ENCODE measurements around the gene SIDT2.

The SIDT2 gene

DNA sequence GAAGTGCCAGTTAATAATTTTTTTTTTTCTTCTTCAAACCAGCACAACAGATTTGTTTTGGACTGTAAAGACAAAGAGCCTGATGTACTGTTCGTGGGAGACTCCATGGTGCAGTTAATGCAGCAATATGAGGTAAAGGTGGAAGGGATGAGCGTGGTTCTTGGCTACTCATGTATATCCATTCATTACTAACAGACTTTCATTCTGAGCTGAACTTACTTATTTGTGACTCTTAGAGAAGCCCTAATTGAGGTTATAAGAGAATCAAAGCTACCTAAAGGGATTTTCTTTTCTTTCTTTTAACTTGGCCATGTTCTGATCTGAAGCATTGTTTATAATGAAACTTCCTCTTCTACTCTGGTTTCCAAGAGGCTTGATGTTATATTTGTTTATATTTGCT, 18.7 kb upstream of the SIDT2 start:
- Histone ChIP-seq H3K36me3 (ENCODE audit: insufficient read depth, insufficient read length, low read length) (peaks cover 70% of the 10 kb centered on the region), H3K4me3 (ENCODE audit: insufficient read length, low read depth) (no peak overlapping the region), H3K9me3 (ENCODE audit: insufficient read depth, low read length) (no peaks in the 10 kb centered on the region), H3K9ac (ENCODE audit: insufficient read length, low read depth) (no peak overlapping the region), H3K27me3 (ENCODE audit: insufficient read depth, insufficient read length) (no peaks in the 10 kb centered on the region), H3K4me1 (ENCODE audit: insufficient read depth, insufficient read length) (no peaks in the 10 kb centered on the region)
- TF ChIP-seq SUZ12 (IDR thresholded peaks at IDR 0.05; ENCODE audit: extremely low read depth, insufficient read depth, insufficient read length) (no peak), ZNF274 (IDR thresholded peaks at IDR 0.05; ENCODE audit: low read depth, low read length) (no peak)
- DNase-seq (ENCODE audit: low read depth, low spot score), result no peak

DNA sequence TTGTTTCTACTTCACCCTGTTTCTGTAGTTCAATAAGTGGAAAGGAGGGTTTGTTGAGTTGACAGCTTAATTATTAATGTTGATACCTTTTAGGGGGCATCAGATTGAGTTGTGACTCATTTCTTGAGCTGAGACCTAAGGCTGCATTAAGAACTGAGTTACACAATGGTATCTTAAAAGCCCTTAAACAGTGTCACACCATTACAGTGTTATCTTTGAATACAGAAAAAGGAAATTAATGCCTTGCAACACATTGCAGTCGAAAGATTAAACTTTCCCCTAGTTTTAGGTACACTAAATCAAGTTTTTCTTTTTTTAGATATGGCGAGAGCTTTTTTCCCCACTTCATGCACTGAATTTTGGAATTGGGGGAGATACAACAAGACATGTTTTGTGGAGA, 17.7 kb upstream of the SIDT2 start:
- TF ChIP-seq ZNF274 (IDR thresholded peaks at IDR 0.05; ENCODE audit: low read depth, low read length), result no peak
- TF ChIP-seq SUZ12 (IDR thresholded peaks at IDR 0.05; ENCODE audit: extremely low read depth, insufficient read depth, insufficient read length), result no peak
- no peak for TF ChIP-seq YY1 (IDR thresholded peaks at IDR 0.05; ENCODE audit: insufficient read depth, insufficient read length)
- DNase-seq (ENCODE audit: low read depth, low spot score), result no peak
- Histone ChIP-seq H3K9ac (ENCODE audit: insufficient read length, low read depth) (no peak overlapping the region), H3K4me1 (ENCODE audit: insufficient read depth, insufficient read length) (no peaks in the 10 kb centered on the region), H3K4me3 (ENCODE audit: insufficient read length, low read depth) (no peak overlapping the region), H3K27me3 (ENCODE audit: insufficient read depth, insufficient read length) (no peaks in the 10 kb centered on the region), H3K36me3 (ENCODE audit: insufficient read depth, insufficient read length, low read length) (peaks cover 67% of the 10 kb centered on the region), H3K9me3 (ENCODE audit: insufficient read depth, low read length) (no peaks in the 10 kb centered on the region)

DNA sequence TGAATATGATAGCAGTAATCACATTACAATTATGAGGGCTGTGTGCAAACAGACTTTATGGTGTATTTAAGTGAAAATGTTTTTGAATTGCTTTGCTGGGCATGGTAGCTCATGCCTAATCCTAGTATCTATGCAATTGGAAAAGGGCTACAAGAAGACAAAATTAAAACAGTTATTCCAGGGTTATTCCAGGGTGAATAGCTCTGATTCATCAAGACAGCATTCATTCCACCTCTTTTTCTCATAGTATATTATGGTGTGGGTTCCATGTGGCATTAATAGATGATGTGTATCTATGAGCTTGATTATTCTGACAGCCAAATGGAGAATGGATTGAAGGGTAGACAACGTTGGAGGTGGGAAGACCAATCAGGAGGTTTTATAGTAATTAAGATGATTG, 12.1 kb upstream of the SIDT2 start:
- Histone ChIP-seq H3K9me3 (ENCODE audit: insufficient read depth, low read length) (no peaks in the 10 kb centered on the region), H3K4me1 (ENCODE audit: insufficient read depth, insufficient read length) (peaks cover 2% of the 10 kb centered on the region), H3K36me3 (ENCODE audit: insufficient read depth, insufficient read length, low read length) (peaks cover 58% of the 10 kb centered on the region), H3K4me3 (ENCODE audit: insufficient read length, low read depth) (no peak overlapping the region), H3K27me3 (ENCODE audit: insufficient read depth, insufficient read length) (no peaks in the 10 kb centered on the region), H3K9ac (ENCODE audit: insufficient read length, low read depth) (no peak overlapping the region)
- no peak for DNase-seq (ENCODE audit: low read depth, low spot score)
- TF ChIP-seq SUZ12 (IDR thresholded peaks at IDR 0.05; ENCODE audit: extremely low read depth, insufficient read depth, insufficient read length), result no peak
- no peak for TF ChIP-seq ZNF274 (IDR thresholded peaks at IDR 0.05; ENCODE audit: low read depth, low read length)
- no peak for TF ChIP-seq YY1 (IDR thresholded peaks at IDR 0.05; ENCODE audit: insufficient read depth, insufficient read length)

DNA sequence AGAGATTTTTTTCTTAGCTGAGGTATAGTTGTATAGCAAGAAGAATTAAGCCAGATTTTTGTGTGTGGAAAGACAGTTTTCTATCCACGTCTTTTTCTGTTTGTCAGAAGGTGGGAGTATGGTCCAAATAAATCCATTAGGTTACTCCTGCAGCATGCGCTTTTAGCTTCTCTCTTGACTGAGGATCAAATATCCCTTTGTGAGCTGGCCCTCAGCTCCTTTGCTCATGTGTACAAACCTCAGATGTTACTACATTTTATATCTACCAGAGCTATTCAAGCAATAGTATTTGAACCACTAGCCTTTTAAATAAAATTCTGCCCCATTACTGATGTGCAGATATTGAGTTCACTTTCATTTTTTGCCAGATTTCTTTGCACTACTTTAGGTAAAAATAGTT, 8.8 kb upstream of the SIDT2 start:
- DNase-seq (ENCODE audit: low read depth, low spot score), result no peak
- no peaks in the 10 kb centered on the region for H3K27me3 ChIP-seq (ENCODE audit: insufficient read depth, insufficient read length)
- TF ChIP-seq ZNF274 (IDR thresholded peaks at IDR 0.05; ENCODE audit: low read depth, low read length) (no peak), YY1 (IDR thresholded peaks at IDR 0.05; ENCODE audit: insufficient read depth, insufficient read length) (no peak), SUZ12 (IDR thresholded peaks at IDR 0.05; ENCODE audit: extremely low read depth, insufficient read depth, insufficient read length) (no peak)
- peaks cover 3% of the 10 kb centered on the region for H3K4me1 ChIP-seq (ENCODE audit: insufficient read depth, insufficient read length)
- no peak overlapping the region for H3K9ac ChIP-seq (ENCODE audit: insufficient read length, low read depth)
- no peak overlapping the region for H3K4me3 ChIP-seq (ENCODE audit: insufficient read length, low read depth)
- peaks cover 35% of the 10 kb centered on the region for H3K36me3 ChIP-seq (ENCODE audit: insufficient read depth, insufficient read length, low read length)
- H3K9me3 ChIP-seq (ENCODE audit: insufficient read depth, low read length), result no peaks in the 10 kb centered on the region

DNA sequence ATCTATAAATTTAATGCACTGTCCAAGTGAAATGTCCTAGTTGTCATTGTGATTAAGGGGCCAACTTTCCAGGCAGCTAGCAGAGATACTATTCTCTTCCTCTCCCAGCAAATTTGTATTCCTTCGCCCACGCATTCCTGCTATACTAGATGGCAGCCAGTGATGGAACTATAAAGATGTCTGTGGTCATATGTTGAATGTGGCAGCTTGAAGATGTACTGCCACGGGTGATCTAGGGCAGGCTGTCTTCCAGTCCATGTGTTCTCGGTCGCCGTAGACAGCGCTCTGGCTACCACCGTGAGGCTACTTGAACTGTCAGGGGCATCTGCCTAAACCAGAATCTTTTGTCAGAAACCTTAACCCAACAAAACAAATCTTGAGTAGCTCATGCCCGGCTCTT, 8.3 kb upstream of the SIDT2 start:
- Histone ChIP-seq H3K9me3 (ENCODE audit: insufficient read depth, low read length) (no peaks in the 10 kb centered on the region), H3K9ac (ENCODE audit: insufficient read length, low read depth) (no peak overlapping the region), H3K36me3 (ENCODE audit: insufficient read depth, insufficient read length, low read length) (peaks cover 33% of the 10 kb centered on the region), H3K27me3 (ENCODE audit: insufficient read depth, insufficient read length) (no peaks in the 10 kb centered on the region), H3K4me3 (ENCODE audit: insufficient read length, low read depth) (no peak overlapping the region), H3K4me1 (ENCODE audit: insufficient read depth, insufficient read length) (peaks cover 3% of the 10 kb centered on the region)
- no peak for TF ChIP-seq YY1 (IDR thresholded peaks at IDR 0.05; ENCODE audit: insufficient read depth, insufficient read length)
- TF ChIP-seq ZNF274 (IDR thresholded peaks at IDR 0.05; ENCODE audit: low read depth, low read length), result no peak
- TF ChIP-seq SUZ12 (IDR thresholded peaks at IDR 0.05; ENCODE audit: extremely low read depth, insufficient read depth, insufficient read length), result no peak
- DNase-seq (ENCODE audit: low read depth, low spot score), result no peak

DNA sequence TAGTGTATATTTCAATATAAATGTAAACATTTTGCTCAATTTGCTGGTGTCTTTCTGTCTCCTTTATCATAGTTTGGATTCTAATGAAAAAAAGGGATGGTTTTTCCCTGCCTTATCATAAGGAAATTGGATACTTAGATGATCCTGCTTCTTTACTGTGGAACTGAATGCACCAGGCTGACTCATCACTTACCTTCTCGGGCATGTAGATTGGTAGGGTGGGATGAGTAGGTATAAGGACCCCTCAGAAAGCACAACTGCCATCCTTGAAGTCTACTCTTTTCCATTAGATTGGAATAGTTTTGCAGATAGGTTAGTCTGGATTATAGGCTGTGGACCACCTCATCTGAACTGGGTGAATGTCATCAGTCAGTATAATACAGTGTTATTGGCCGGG, 7.5 kb upstream of the SIDT2 start:
- no peak for DNase-seq (ENCODE audit: low read depth, low spot score)
- H3K9ac ChIP-seq (ENCODE audit: insufficient read length, low read depth), result no peak overlapping the region
- H3K4me1 ChIP-seq (ENCODE audit: insufficient read depth, insufficient read length), result peaks cover 3% of the 10 kb centered on the region
- H3K36me3 ChIP-seq (ENCODE audit: insufficient read depth, insufficient read length, low read length), result peaks cover 27% of the 10 kb centered on the region
- H3K9me3 ChIP-seq (ENCODE audit: insufficient read depth, low read length), result no peaks in the 10 kb centered on the region
- TF ChIP-seq ZNF274 (IDR thresholded peaks at IDR 0.05; ENCODE audit: low read depth, low read length) (no peak), YY1 (IDR thresholded peaks at IDR 0.05; ENCODE audit: insufficient read depth, insufficient read length) (no peak), SUZ12 (IDR thresholded peaks at IDR 0.05; ENCODE audit: extremely low read depth, insufficient read depth, insufficient read length) (no peak)
- H3K27me3 ChIP-seq (ENCODE audit: insufficient read depth, insufficient read length), result no peaks in the 10 kb centered on the region
- no peak overlapping the region for H3K4me3 ChIP-seq (ENCODE audit: insufficient read length, low read depth)

DNA sequence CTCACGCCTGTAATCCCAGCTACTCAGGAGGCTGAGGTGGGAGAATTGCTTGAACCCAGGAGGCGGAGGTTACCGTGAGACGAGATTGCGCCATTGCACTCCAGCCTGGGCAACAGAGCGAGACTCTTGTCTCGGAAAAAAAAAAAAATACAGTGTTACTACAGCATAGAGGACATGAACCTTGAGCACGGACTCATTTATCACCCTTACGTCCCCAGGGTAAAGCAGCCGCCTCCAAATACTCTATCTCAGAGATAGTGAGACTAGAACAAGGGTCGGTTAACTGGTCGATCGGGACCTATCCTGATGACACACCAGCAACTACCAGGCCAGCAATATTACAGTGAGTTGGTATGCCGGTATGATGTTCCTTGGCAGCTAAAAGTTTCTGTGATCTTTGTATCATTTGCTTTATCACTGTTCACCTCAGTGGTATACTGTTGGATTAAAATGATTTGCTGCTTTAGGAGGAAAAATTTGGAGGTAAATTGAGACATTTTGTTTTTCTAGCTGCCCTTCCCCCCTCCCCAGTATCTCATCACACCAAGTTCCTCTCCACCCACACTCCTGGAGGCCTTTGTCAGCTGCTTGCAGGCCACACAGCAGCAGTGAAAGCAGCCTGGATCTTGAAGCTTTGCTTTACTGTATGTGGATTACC, 7.0 kb upstream of the SIDT2 start:
- no peak for DNase-seq (ENCODE audit: low read depth, low spot score)
- Histone ChIP-seq H3K4me1 (ENCODE audit: insufficient read depth, insufficient read length) (peaks cover 3% of the 10 kb centered on the region), H3K9me3 (ENCODE audit: insufficient read depth, low read length) (no peaks in the 10 kb centered on the region), H3K9ac (ENCODE audit: insufficient read length, low read depth) (no peak overlapping the region), H3K36me3 (ENCODE audit: insufficient read depth, insufficient read length, low read length) (peaks cover 24% of the 10 kb centered on the region), H3K27me3 (ENCODE audit: insufficient read depth, insufficient read length) (no peaks in the 10 kb centered on the region), H3K4me3 (ENCODE audit: insufficient read length, low read depth) (no peak overlapping the region)
- TF ChIP-seq SUZ12 (IDR thresholded peaks at IDR 0.05; ENCODE audit: extremely low read depth, insufficient read depth, insufficient read length) (no peak), ZNF274 (IDR thresholded peaks at IDR 0.05; ENCODE audit: low read depth, low read length) (no peak), YY1 (IDR thresholded peaks at IDR 0.05; ENCODE audit: insufficient read depth, insufficient read length) (no peak)

Data from NT2/D1 (cell line).